Stimulated activated CD8-positive, alpha-beta memory T cell treated with anti-CD3 and anti-CD28 coated beads, Interleukin-15, amount 100 ng/mL, for 48 hours (primary cell): ENCODE results near the gene NOMO2.
A peak's percentile ranks its signal among the peaks of the same experiment; 100 is the strongest.
"Not testable (repeated sequence)": the region's sequence is repeated elsewhere in the genome, so short reads cannot be mapped to it uniquely, and the experiment has no call there.

ENCODE experiments used
- DNase-seq, 2 donors: peaks; one replicate each; pipeline ENCODE4 v3.0.0-alpha.2; 2020; ENCODE audit warnings: low read depth in 2 of 2

NOMO2 gene, protein sequence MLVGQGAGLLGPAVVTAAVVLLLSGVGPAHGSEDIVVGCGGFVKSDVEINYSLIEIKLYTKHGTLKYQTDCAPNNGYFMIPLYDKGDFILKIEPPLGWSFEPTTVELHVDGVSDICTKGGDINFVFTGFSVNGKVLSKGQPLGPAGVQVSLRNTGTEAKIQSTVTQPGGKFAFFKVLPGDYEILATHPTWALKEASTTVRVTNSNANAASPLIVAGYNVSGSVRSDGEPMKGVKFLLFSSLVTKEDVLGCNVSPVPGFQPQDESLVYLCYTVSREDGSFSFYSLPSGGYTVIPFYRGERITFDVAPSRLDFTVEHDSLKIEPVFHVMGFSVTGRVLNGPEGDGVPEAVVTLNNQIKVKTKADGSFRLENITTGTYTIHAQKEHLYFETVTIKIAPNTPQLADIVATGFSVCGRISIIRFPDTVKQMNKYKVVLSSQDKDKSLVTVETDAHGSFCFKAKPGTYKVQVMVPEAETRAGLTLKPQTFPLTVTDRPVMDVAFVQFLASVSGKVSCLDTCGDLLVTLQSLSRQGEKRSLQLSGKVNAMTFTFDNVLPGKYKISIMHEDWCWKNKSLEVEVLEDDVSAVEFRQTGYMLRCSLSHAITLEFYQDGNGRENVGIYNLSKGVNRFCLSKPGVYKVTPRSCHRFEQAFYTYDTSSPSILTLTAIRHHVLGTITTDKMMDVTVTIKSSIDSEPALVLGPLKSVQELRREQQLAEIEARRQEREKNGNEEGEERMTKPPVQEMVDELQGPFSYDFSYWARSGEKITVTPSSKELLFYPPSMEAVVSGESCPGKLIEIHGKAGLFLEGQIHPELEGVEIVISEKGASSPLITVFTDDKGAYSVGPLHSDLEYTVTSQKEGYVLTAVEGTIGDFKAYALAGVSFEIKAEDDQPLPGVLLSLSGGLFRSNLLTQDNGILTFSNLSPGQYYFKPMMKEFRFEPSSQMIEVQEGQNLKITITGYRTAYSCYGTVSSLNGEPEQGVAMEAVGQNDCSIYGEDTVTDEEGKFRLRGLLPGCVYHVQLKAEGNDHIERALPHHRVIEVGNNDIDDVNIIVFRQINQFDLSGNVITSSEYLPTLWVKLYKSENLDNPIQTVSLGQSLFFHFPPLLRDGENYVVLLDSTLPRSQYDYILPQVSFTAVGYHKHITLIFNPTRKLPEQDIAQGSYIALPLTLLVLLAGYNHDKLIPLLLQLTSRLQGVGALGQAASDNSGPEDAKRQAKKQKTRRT

DNA sequence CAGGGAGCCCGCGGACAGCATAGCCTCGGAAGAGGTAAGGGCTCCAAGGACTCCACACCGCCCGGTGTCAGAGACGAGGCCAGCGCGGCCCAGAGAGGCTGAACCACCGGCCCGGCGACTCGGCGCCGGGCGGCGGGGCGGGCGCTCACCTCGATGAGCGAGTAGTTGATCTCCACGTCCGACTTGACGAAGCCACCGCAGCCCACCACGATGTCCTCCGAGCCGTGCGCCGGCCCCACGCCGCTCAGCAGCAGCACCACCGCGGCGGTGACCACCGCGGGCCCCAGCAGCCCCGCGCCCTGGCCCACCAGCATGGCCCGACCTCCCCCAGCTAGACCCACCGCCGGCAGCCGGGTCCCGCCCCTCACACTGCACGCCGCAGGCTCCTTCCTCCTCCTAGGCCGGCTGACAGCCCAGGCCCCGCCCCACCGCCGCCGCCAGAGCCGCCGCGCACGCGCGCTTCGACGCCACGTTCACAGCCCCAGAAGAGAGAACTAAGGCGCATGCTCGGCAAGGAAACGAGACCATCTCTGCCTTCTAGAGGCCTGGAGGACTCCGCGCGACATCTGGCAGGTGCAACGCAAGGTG, at the start of gene NOMO2:
Gene NOMO2 (minus strand): TSS at position 371 of the 588 bp plus-strand sequence. CDS start 57 bp downstream, at position 314.
- DNase-seq, result peak; percentile 87 to 92

GRCh38 chr16:18610147-18610803, 48.4 kb upstream of the NOMO2 start:
- not testable (repeated sequence) for DNase-seq

GRCh38 chr16:18608271-18608670, 46.4 kb upstream of the NOMO2 start:
- not testable (repeated sequence) for DNase-seq

- DNase-seq, result not testable (repeated sequence)
Observed at GRCh38 chr16:18603572-18604246, 41.8 kb upstream of the NOMO2 start.

DNA sequence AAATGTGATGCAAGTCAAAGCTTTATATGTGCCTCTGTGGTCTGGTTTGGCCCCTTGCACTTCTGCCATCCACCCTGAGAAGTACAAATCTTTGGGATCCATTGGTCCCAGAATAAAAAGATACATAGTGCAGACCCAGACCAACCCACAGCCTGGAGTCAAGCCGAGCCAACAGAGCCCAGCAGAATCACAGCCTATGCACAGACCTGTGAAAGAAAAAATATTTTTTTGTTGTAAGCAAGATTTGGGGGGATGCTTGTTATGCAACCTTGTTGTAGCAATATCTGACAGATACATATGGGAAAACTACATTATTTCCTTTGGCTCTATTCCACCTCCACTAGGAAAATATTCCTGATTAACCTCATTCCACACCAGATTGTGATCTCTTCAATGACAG, 36.7 kb upstream of the NOMO2 start:
- DNase-seq, result not testable (repeated sequence)

DNA sequence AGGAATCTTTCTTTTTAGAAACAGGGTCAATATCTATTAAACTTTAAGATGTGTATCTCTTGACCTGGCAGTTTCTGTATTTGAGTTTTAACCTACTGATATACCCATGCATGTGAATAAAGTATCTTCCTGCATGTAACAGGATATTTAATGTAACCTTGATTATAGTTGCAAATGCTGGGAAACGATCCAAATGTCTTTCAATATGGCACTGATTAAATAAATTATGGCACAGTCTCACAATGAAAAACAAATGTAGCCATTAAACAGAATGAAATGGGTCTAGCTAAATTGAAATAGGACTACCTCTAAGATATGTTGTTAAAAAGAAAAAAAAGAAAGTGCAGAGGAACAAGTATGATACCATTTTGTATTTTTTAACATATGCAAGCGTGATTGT, 35.8 kb upstream of the NOMO2 start:
- not testable (repeated sequence) for DNase-seq

GRCh38 chr16:18597319-18597718, 35.4 kb upstream of the NOMO2 start:
- DNase-seq, result not testable (repeated sequence)

DNA sequence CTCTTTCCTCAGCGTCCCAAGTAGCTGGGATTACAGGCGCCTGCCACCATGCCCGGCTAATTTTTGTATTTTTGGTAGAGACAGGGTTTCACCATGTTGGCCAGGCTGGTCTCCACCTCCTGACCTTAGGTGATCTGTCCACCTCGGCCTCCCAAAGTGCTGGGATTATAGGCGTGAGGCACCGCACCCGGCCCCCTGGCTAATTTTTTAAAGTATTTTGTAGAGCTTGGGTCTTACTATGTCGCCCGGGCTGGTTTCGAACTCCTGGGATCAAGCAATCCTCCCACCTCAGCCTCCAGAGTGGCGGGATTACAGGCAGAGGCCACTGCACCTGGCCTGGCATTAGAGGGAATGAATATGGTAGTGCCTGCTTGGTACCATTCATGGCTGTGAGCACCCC, 33.9 kb upstream of the NOMO2 start:
- not testable (repeated sequence) for DNase-seq

- DNase-seq, result not testable (repeated sequence)
Observed at GRCh38 chr16:18594880-18595279, 33.0 kb upstream of the NOMO2 start.

- not testable (repeated sequence) for DNase-seq
Observed at GRCh38 chr16:18593904-18594303, 32.0 kb upstream of the NOMO2 start.

- not testable (repeated sequence) for DNase-seq
Observed at GRCh38 chr16:18592982-18593381, 31.1 kb upstream of the NOMO2 start.

DNA sequence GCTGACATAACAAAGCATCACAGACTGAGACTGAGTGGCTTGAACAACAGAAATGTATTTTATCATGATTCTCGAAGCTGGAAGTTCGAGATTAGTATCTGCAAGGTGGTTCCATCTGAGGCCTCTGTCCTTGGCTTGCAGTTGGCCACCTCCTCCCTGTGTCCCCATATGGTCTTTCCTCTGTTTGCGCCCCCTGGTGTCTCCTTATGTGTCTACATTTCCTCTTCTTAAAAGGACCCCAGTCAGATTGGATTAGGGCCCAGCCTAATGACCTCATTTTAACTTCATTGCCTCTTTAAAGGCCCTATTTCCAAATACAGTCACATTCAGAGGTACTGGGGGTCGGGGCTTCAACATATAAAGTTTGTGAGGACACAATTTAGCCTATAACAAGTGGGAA, 30.0 kb upstream of the NOMO2 start:
- not testable (repeated sequence) for DNase-seq

DNA sequence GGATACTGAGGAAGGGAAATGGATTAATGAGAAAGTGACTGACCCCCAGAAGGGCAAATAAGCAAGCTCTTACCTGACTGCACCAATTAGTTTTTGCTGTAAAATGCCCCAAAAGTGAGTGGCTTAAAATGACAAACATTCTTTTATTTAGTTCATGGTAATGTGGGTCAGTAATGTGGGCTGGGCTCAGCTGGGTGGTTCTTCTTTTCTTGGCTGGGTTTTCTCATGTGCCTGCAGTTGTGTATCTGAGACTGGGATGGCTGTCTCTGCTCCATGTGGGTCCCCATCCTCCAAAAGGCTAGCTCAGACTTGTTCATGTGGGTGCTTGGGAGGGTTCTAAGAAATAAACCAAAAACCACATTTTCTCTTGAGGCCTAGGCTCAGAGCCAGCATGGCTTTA, 29.5 kb upstream of the NOMO2 start:
- not testable (repeated sequence) for DNase-seq

- not testable (repeated sequence) for DNase-seq
Observed at GRCh38 chr16:18589806-18590205, 27.9 kb upstream of the NOMO2 start.

DNA sequence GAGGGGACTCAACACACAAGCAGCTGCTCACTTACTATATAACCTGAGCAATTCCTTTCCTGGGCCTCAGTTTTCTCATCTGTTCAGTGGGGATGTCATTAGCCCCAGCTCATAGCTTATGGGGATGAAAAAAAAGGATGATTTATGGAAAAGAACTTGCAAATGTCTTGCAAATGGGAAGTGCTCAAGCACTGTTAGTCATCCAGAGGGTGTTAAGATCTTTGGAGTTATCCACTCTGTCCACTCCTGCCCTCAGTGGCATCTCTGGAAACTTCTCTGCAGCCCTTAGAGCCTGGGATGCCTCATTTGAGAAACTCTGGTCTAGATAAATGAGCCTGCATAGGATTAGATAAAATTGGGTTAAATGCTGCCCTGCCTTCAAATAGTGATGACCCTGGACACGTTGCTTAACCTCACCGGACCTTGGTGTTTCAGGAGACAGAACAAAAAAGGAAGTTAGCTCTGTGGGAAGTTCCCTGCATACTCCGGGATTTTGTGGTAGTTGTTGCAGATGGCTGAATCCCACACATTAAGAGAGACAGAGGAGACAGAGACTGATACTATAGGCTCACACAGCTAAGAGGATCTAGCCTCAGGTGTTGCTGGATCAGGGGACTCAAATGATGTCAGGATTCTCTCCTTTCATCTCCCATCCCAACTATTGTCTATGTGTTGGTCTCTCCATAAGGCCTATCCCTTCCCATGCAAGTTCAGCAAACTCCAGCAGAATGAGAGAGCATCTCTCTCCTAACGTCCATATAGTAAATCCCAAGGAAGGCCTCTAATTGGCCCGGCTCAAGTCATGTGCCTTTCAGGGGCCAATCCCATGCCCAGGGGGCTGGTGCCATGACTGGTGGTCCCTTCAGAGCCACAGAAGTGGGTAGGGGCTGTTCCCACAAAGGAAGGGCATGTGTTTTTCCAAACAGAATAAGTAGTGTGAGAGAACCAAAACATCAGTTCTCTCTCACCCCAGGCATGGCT, 25.0 kb upstream of the NOMO2 start:
- DNase-seq, result not testable (repeated sequence)

DNA sequence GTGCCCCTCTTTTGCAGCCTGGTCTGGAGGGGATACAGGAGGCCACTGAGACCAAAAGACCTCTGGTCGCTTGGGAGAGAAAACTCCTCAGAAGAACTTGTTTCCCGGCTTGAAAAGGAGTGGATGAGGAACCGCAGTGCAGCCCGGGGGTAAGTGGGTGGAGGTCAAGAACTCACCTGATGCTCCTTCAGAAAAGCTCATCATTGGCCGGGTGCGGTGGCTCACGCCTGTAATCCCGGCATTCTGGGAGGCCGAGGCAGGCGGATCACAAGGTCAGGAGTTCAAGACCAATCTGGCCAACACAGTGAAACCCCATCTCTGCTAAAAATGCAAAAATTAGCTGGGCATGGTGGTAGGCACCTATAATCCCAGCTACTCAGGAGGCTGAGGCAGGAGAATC, 23.9 kb upstream of the NOMO2 start:
- not testable (repeated sequence) for DNase-seq

- DNase-seq, result no peak
Observed at GRCh38 chr16:18582902-18583301, 21.0 kb upstream of the NOMO2 start.

GRCh38 chr16:18580396-18580795, 18.5 kb upstream of the NOMO2 start:
- DNase-seq, result not testable (repeated sequence)

DNA sequence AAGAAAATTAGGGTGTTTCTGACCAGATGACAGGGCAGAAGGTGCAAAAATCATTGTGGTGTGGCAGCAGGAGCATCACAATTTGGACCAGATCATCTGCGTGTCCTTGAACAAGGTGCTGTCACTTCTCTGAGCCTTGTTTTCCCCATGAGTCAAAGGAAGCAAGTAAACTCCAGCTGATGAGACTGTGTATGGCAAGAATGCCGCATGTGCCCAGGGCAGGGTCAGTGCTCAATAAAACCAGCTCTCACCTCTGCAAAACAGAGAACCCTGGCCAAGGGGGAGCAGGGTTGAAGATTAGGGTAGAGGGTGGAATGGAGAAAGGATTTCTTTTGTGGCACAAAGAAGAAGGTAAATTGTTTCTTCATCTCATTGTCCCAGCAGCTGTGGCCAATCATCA, 17.4 kb upstream of the NOMO2 start:
- not testable (repeated sequence) for DNase-seq
